Spleen (tissue), 7 donors: Measurements from ENCODE around the gene CDK11B.
"Not testable (repeated sequence)": the region's sequence is repeated elsewhere in the genome, so short reads cannot be mapped to it uniquely, and the experiment has no call there.

Source experiments
- POLR2A ChIP-seq, 3 donors: fragments of 450-650 bp; IDR thresholded peaks; one replicate each; pipeline ENCODE4 v1.5.1; 2017; ENCODE audit warnings: antibody characterized with exemption in 3 of 3, mild to moderate bottlenecking in 1 of 3
- POLR2AphosphoS5 ChIP-seq, 3 donors: sonication (generic); formaldehyde crosslinking; IDR thresholded peaks; one replicate each; pipeline ENCODE4 v1.5.1; 2017; ENCODE audit warnings: antibody characterized with exemption in 3 of 3
- TF ChIP-seq, protein P1 (sequence below), 11 experiments: fragments of 200-600 bp in 7 of 11; fragments of 450-650 bp in 4 of 11; sonication (generic) in 4 of 11; IDR thresholded peaks in 8 of 11; conservative IDR thresholded peaks in 3 of 11; 1 replicate in 7 of 11; 2 replicates in 4 of 11; pipeline versions ENCODE4 v1.4.0 to v1.8.0; 2016 to 2021; ENCODE audit warnings: antibody characterized with exemption in 11 of 11, inconsistent platforms in 4 of 11, mild to moderate bottlenecking in 1 of 11
- donor health status: DM: no; HTN: no; CAD: no; lungs with moderate emphysema.
- donor health status: DM: no; HTN: no; CAD: no.
- donor health status: DM: no; HTN: no; CAD: no.

DNA sequence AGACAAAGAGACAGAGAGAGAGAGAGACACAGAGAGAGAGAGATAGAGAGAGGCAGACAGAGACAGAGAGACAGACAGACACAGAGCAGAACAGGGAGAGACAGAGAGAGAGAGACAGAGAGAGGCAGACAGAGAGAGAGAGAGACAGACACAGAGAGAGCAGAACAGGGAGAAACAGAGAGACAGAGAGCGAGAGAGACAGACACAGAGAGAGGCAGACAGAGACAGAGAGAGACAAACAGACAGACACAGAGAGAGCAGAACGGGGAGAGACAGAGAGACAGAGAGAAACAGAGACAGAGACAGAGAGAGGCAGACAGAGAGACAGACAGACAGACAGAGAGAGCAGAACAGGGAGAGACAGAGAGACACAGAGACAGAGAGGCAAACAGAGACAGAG lies 63.5 kb downstream of the CDK11B start:
- TF ChIP-seq, protein P1, sequence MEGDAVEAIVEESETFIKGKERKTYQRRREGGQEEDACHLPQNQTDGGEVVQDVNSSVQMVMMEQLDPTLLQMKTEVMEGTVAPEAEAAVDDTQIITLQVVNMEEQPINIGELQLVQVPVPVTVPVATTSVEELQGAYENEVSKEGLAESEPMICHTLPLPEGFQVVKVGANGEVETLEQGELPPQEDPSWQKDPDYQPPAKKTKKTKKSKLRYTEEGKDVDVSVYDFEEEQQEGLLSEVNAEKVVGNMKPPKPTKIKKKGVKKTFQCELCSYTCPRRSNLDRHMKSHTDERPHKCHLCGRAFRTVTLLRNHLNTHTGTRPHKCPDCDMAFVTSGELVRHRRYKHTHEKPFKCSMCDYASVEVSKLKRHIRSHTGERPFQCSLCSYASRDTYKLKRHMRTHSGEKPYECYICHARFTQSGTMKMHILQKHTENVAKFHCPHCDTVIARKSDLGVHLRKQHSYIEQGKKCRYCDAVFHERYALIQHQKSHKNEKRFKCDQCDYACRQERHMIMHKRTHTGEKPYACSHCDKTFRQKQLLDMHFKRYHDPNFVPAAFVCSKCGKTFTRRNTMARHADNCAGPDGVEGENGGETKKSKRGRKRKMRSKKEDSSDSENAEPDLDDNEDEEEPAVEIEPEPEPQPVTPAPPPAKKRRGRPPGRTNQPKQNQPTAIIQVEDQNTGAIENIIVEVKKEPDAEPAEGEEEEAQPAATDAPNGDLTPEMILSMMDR (IDR thresholded peaks at IDR 0.05 in 8 of 11, conservative IDR thresholded peaks at IDR 0.05 in 3 of 11) = not testable (repeated sequence)
- not testable (repeated sequence) for TF ChIP-seq POLR2A, POLR2AphosphoS5 (IDR thresholded peaks at IDR 0.05)
